Thymus (tissue), 11 donors: ENCODE measurements around the gene ROS1. TPM values are rescaled to one million over a fixed set of nuclear protein-coding genes. Genes with fewer than 3 reads are reported as not detected.

Experiments
- DNase-seq, 9 donors: peaks; one replicate each; pipeline ENCODE4 v3.0.0-alpha.2; 2013; ENCODE audit warnings: low spot score in 9 of 9, low read depth in 6 of 9, missing footprints in 1 of 9
- H3K27ac ChIP-seq, 2 donors: one replicate each; pipeline ENCODE4 v1.5.1; 2013; ENCODE audit warnings: control low read depth in 1 of 2, low read depth in 1 of 2, low read length in 1 of 2, mild to moderate bottlenecking in 1 of 2, moderate library complexity in 1 of 2
- H3K27me3 ChIP-seq, 2 donors: one replicate each; pipeline ENCODE4 v1.5.1; 2013; ENCODE audit warnings: low read length in 1 of 2; ENCODE audit not compliant: control insufficient read depth in 2 of 2, insufficient read depth in 1 of 2
- H3K36me3 ChIP-seq, 2 donors: one replicate each; pipeline ENCODE4 v1.5.1; 2013; ENCODE audit warnings: low read length in 1 of 2, mild to moderate bottlenecking in 1 of 2, moderate library complexity in 1 of 2; ENCODE audit not compliant: control insufficient read depth in 2 of 2, insufficient read depth in 2 of 2
- H3K4me1 ChIP-seq, 2 donors: one replicate each; pipeline ENCODE4 v1.5.1; 2013; ENCODE audit warnings: low read length in 2 of 2; ENCODE audit not compliant: control insufficient read depth in 2 of 2, insufficient read depth in 2 of 2
- H3K4me3 ChIP-seq, 2 donors: one replicate each; pipeline ENCODE4 v1.5.1; 2013; ENCODE audit warnings: low read length in 2 of 2, control low read depth in 1 of 2, mild to moderate bottlenecking in 1 of 2
- H3K9me3 ChIP-seq, 2 donors: one replicate each; pipeline ENCODE4 v1.5.1; 2013; ENCODE audit warnings: low read length in 1 of 2, mild to moderate bottlenecking in 1 of 2; ENCODE audit not compliant: control insufficient read depth in 2 of 2, insufficient read depth in 1 of 2
- WGBS: extraction: QIAGEN DNeasy Blood & Tissue Kit; methylation state at CpG from one replicate; pipeline ENCODE4 v1.1.7; 2013; 5-methylcytosine and 5-hydroxymethylcytosine counted together
- polyA plus RNA-seq: library from polyadenylated mRNA; stranded (reverse); fragments of 200-250 nt; gene quantifications from one replicate; pipeline ENCODE4 v1.2.3, GENCODE V29; 2013
- total RNA-seq: library from RNA; stranded (reverse); fragments of 120-200 nt; gene quantifications from one replicate; pipeline ENCODE4 v1.2.4, GENCODE V29; 2013
- donor health status: healthy.

Gene ROS1
- total and polyA plus RNA-seq, 2 donors: 0.09 to 0.16 TPM

- no peaks in the 10 kb centered on the region for H3K4me1 ChIP-seq
- 100% methylated on average over 1 of the region's 1 CpG for WGBS
- H3K36me3 ChIP-seq: no peaks in the 10 kb centered on the region
- H3K4me3 ChIP-seq: no peak overlapping the region
- H3K27ac ChIP-seq: no peak overlapping the region
- no peak for DNase-seq
- no peaks in the 10 kb centered on the region for H3K9me3 ChIP-seq
- H3K27me3 ChIP-seq: no peaks in the 10 kb centered on the region
These were observed 114.0 kb downstream of the ROS1 start for GRCh38 chr6:117311726-117312125.

GRCh38 chr6:117311310-117311709, 114.4 kb downstream of the ROS1 start:
- H3K4me1 ChIP-seq: no peaks in the 10 kb centered on the region
- no peak overlapping the region for H3K4me3 ChIP-seq
- 86% methylated on average over 3 of the region's 3 CpGs for WGBS
- no peak for DNase-seq
- H3K27ac ChIP-seq: no peak overlapping the region
- H3K27me3 ChIP-seq: no peaks in the 10 kb centered on the region
- no peaks in the 10 kb centered on the region for H3K9me3 ChIP-seq
- H3K36me3 ChIP-seq: no peaks in the 10 kb centered on the region

GRCh38 chr6:117309611-117310010, 116.1 kb downstream of the ROS1 start:
- Histone ChIP-seq H3K4me1 (no peaks in the 10 kb centered on the region), H3K36me3 (no peaks in the 10 kb centered on the region), H3K27me3 (no peaks in the 10 kb centered on the region), H3K9me3 (no peaks in the 10 kb centered on the region), H3K27ac (no peak overlapping the region), H3K4me3 (no peak overlapping the region)
- no peak for DNase-seq

- H3K4me1 ChIP-seq: no peaks in the 10 kb centered on the region
- no peaks in the 10 kb centered on the region for H3K9me3 ChIP-seq
- H3K36me3 ChIP-seq: no peaks in the 10 kb centered on the region
- H3K27me3 ChIP-seq: no peaks in the 10 kb centered on the region
- H3K4me3 ChIP-seq: no peak overlapping the region
- no peak overlapping the region for H3K27ac ChIP-seq
- 91% methylated on average over 3 of the region's 3 CpGs for WGBS
- DNase-seq: no peak
These were observed 116.7 kb downstream of the ROS1 start for GRCh38 chr6:117309069-117309468.

GRCh38 chr6:117307655-117308054, 118.1 kb downstream of the ROS1 start:
- WGBS: 98% methylated on average over 3 of the region's 3 CpGs

GRCh38 chr6:117306227-117306790, 119.4 kb downstream of the ROS1 start:
- 92% methylated on average over 3 of the region's 3 CpGs for WGBS
- DNase-seq: no peak
- no peaks in the 10 kb centered on the region for H3K9me3 ChIP-seq

More at GRCh38 chr6:117307655-117308054, 118.1 kb downstream of the ROS1 start:
- H3K27me3 ChIP-seq: no peaks in the 10 kb centered on the region
- H3K27ac ChIP-seq: no peak overlapping the region
- no peaks in the 10 kb centered on the region for H3K36me3 ChIP-seq
- H3K9me3 ChIP-seq: no peaks in the 10 kb centered on the region
- DNase-seq: no peak
- no peak overlapping the region for H3K4me3 ChIP-seq
- no peaks in the 10 kb centered on the region for H3K4me1 ChIP-seq

GRCh38 chr6:117304446-117304845, 121.3 kb downstream of the ROS1 start:
- H3K4me3 ChIP-seq: no peak overlapping the region

More at GRCh38 chr6:117306227-117306790, 119.4 kb downstream of the ROS1 start:
- Histone ChIP-seq H3K27ac (no peak overlapping the region), H3K27me3 (no peaks in the 10 kb centered on the region), H3K4me1 (no peaks in the 10 kb centered on the region), H3K36me3 (no peaks in the 10 kb centered on the region), H3K4me3 (no peak overlapping the region)

GRCh38 chr6:117303323-117303722, 122.4 kb downstream of the ROS1 start:
- no peak for DNase-seq
- Histone ChIP-seq H3K9me3 (no peaks in the 10 kb centered on the region), H3K27me3 (no peaks in the 10 kb centered on the region), H3K36me3 (no peaks in the 10 kb centered on the region), H3K4me3 (no peak overlapping the region), H3K4me1 (no peaks in the 10 kb centered on the region), H3K27ac (no peak overlapping the region)
- WGBS: 78% methylated on average over 3 of the region's 3 CpGs

More at GRCh38 chr6:117304446-117304845, 121.3 kb downstream of the ROS1 start:
- Histone ChIP-seq H3K27ac (no peak overlapping the region), H3K4me1 (no peaks in the 10 kb centered on the region), H3K36me3 (no peaks in the 10 kb centered on the region), H3K9me3 (no peaks in the 10 kb centered on the region), H3K27me3 (no peaks in the 10 kb centered on the region)
- 97% methylated on average over 2 of the region's 2 CpGs for WGBS
- no peak for DNase-seq

- Histone ChIP-seq H3K27me3 (no peaks in the 10 kb centered on the region), H3K27ac (no peak overlapping the region), H3K9me3 (no peaks in the 10 kb centered on the region), H3K4me1 (no peaks in the 10 kb centered on the region), H3K36me3 (no peaks in the 10 kb centered on the region), H3K4me3 (no peak overlapping the region)
- 96% methylated on average over 3 of the region's 3 CpGs for WGBS
- no peak for DNase-seq
These were observed 126.8 kb downstream of the ROS1 start for GRCh38 chr6:117298941-117299340.
